ENCODE results near the gene HEPACAM. TPM values are rescaled to one million over a fixed set of nuclear protein-coding genes. Genes with fewer than 3 reads are reported as not detected.

HEPACAM gene
- total RNA-seq, 1 experiment from 2014 or later = not detected

DNA sequence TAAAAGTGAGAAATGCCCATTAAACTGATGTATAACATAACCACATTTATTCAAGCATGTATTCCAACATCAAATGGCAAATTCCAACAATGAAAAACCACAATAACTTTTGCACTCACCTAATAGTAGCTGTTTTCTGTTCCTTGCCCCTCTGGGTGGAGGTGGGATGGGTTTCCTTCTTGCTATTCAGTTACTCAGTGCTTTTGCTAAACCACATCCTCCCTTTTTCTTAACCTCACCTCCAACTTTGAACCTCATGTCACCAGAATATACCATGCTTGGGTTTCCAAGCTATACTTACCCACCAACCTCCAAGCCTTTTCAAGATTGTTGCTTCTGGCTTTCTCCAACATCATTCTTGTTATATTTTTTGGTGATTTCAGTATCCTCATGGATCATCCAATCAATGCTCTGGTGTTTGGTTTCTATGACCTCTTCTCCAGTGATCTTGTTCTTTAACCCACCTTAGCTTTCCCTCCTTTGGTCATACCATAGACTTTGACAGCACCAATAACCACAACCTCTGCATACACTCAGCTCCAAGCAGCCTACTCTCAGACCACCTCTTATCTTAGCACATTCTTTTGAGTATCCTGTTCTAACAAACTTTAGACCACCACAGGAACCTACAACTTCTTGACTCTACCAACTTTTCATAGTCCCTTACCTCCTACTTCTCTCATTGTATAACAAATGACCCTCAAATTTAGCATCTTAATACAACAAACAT, 14.9 kb upstream of the HEPACAM start:
- no peaks in the 10 kb centered on the region for H3K36me3 ChIP-seq (ENCODE audit: insufficient read depth, low read length)
- H3K9ac ChIP-seq (ENCODE audit: low read length) = no peak overlapping the region
- H3K4me1 ChIP-seq (ENCODE audit: low read length) = peaks cover 19% of the 10 kb centered on the region
- H3K4me3 ChIP-seq (ENCODE audit: low read length) = no peak overlapping the region
- no peaks in the 10 kb centered on the region for H3K27me3 ChIP-seq (ENCODE audit: low read length)
- H3K9me2 ChIP-seq (replicated peaks; ENCODE audit: insufficient read depth, low read length) = no peaks in the 10 kb centered on the region
- H3K9me3 ChIP-seq (ENCODE audit: low read length) = no peaks in the 10 kb centered on the region
- no peak overlapping the region for H2AFZ ChIP-seq (ENCODE audit: low read length)
- peaks cover 6% of the 10 kb centered on the region; the same call in 1 of the 2 replicates for H3K79me2 ChIP-seq (ENCODE audit: low read length)
- no peaks in the 10 kb centered on the region for H4K20me1 ChIP-seq (ENCODE audit: insufficient read depth, low read depth, low read length)
- no peak for DNase-seq
- H3K4me2 ChIP-seq (ENCODE audit: low read depth, low read length, poor library complexity, severe bottlenecking) = no peak overlapping the region
- no peak overlapping the region for H3K27ac ChIP-seq (ENCODE audit: low read length)

DNA sequence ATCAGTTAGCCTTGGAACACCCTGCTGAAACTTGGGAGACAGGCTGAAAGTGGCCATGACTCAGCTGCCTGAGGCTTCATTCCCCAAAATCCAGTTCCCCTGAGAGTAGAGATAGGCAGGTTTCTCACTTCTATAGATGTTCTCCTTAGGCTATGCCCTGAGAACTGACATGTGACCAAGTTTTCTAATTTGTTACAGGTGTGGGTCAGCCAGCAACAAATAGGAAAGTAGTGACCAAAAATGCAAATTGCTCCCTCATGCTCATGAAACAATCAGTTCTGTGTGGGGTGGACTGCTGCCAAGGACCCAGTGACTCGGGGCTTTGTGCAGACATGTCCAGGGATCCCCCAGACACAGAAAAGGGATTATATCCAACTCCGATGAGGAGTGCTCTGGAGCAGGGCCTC, 10.9 kb upstream of the HEPACAM start:
- Histone ChIP-seq H3K9me3 (ENCODE audit: low read length) (no peaks in the 10 kb centered on the region), H3K4me1 (ENCODE audit: low read length) (no peaks in the 10 kb centered on the region), H3K27me3 (ENCODE audit: low read length) (no peaks in the 10 kb centered on the region), H3K9me2 (replicated peaks; ENCODE audit: insufficient read depth, low read length) (no peaks in the 10 kb centered on the region), H2AFZ (ENCODE audit: low read length) (no peak overlapping the region), H3K9ac (ENCODE audit: low read length) (no peak overlapping the region), H3K79me2 (ENCODE audit: low read length) (no peaks in the 10 kb centered on the region), H3K36me3 (ENCODE audit: insufficient read depth, low read length) (no peaks in the 10 kb centered on the region), H3K4me2 (ENCODE audit: low read depth, low read length, poor library complexity, severe bottlenecking) (no peak overlapping the region), H3K4me3 (ENCODE audit: low read length) (no peak overlapping the region), H4K20me1 (ENCODE audit: insufficient read depth, low read depth, low read length) (no peaks in the 10 kb centered on the region), H3K27ac (ENCODE audit: low read length) (no peak overlapping the region)
- no peak for DNase-seq

DNA sequence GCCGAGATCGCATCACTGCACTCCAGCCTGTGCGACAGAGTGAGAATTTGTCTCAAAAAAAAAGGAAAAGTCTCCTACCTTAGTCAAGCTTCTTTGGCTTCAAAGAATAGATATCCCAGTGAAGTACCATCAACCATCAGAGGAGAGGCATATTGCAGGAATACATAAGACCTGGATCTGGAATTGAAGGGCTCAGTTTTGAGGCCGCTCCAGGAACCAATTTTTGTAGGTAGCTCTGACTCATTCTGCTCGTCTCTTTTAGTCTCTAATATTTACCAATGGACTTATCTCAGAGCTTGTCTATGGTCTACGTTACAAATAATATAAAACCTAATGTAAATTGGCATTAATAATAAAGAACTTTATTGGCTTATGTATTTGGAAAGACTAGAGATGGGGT, 10.0 kb upstream of the HEPACAM start:
- Histone ChIP-seq H2AFZ (ENCODE audit: low read length) (no peak overlapping the region), H3K9me2 (replicated peaks; ENCODE audit: insufficient read depth, low read length) (no peaks in the 10 kb centered on the region), H3K9me3 (ENCODE audit: low read length) (no peaks in the 10 kb centered on the region), H3K27ac (ENCODE audit: low read length) (no peak overlapping the region), H3K27me3 (ENCODE audit: low read length) (no peaks in the 10 kb centered on the region), H3K9ac (ENCODE audit: low read length) (no peak overlapping the region), H3K4me1 (ENCODE audit: low read length) (no peaks in the 10 kb centered on the region), H3K36me3 (ENCODE audit: insufficient read depth, low read length) (no peaks in the 10 kb centered on the region), H4K20me1 (ENCODE audit: insufficient read depth, low read depth, low read length) (no peaks in the 10 kb centered on the region), H3K79me2 (ENCODE audit: low read length) (no peaks in the 10 kb centered on the region), H3K4me2 (ENCODE audit: low read depth, low read length, poor library complexity, severe bottlenecking) (no peak overlapping the region), H3K4me3 (ENCODE audit: low read length) (no peak overlapping the region)
- no peak for DNase-seq

DNA sequence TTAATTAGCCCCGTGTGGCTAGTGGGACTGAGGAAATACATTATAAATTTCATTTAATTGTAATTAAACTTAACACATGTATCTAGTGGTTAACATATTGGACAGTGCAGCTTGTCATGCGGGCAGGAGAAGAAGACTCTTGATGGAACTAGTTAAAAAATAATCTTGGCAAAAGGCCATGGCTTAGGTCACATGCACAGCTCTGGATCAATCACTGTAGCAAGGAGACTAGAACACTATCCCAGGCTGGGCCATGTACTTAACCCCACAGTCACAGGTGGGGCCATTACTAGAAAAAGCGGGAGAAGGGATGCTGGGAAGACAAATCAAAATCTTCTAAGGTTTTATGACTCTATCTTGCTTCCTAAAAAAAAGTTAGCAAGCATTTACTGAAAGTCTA, 8.7 kb upstream of the HEPACAM start:
- DNase-seq = no peak

DNA sequence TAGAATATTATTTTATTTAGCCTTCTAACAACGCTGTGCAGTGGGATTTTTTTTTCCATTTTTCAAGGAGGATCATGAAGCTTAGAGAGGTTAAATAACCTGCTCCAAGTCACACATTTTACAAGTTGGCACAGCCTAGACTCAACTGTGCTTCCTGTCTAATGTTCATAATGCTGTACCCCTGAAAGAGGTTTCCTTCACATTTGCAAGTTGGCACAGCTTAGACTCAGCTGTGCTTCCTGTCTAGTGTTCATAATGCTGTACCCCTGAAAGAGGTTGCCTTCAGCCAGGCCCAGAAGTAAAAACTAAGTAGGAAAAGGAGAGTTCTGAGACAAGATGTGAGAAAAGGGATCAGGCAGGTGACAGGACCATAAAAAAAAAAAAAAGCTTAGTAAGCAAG, 7.9 kb upstream of the HEPACAM start:
- DNase-seq = no peak
- no peak overlapping the region for H3K4me3 ChIP-seq (ENCODE audit: low read length)
- H3K27me3 ChIP-seq (ENCODE audit: low read length) = no peaks in the 10 kb centered on the region
- H3K9me3 ChIP-seq (ENCODE audit: low read length) = no peaks in the 10 kb centered on the region
- H4K20me1 ChIP-seq (ENCODE audit: insufficient read depth, low read depth, low read length) = no peaks in the 10 kb centered on the region
- no peaks in the 10 kb centered on the region for H3K9me2 ChIP-seq (replicated peaks; ENCODE audit: insufficient read depth, low read length)
- H3K79me2 ChIP-seq (ENCODE audit: low read length) = no peaks in the 10 kb centered on the region
- no peak overlapping the region for H3K27ac ChIP-seq (ENCODE audit: low read length)
- no peaks in the 10 kb centered on the region for H3K4me1 ChIP-seq (ENCODE audit: low read length)
- no peaks in the 10 kb centered on the region for H3K36me3 ChIP-seq (ENCODE audit: insufficient read depth, low read length)
- H3K9ac ChIP-seq (ENCODE audit: low read length) = no peak overlapping the region
- no peak overlapping the region for H2AFZ ChIP-seq (ENCODE audit: low read length)
- H3K4me2 ChIP-seq (ENCODE audit: low read depth, low read length, poor library complexity, severe bottlenecking) = no peak overlapping the region

More for the DNA sequence above, 8.7 kb upstream of the HEPACAM start:
- H3K27me3 ChIP-seq (ENCODE audit: low read length) = no peaks in the 10 kb centered on the region
- no peaks in the 10 kb centered on the region for H4K20me1 ChIP-seq (ENCODE audit: insufficient read depth, low read depth, low read length)
- H3K4me1 ChIP-seq (ENCODE audit: low read length) = no peaks in the 10 kb centered on the region
- H3K27ac ChIP-seq (ENCODE audit: low read length) = no peak overlapping the region
- H2AFZ ChIP-seq (ENCODE audit: low read length) = no peak overlapping the region
- no peaks in the 10 kb centered on the region for H3K79me2 ChIP-seq (ENCODE audit: low read length)
- H3K9me3 ChIP-seq (ENCODE audit: low read length) = no peaks in the 10 kb centered on the region
- no peaks in the 10 kb centered on the region for H3K36me3 ChIP-seq (ENCODE audit: insufficient read depth, low read length)
- H3K9me2 ChIP-seq (replicated peaks; ENCODE audit: insufficient read depth, low read length) = no peaks in the 10 kb centered on the region
- H3K4me3 ChIP-seq (ENCODE audit: low read length) = no peak overlapping the region
- no peak overlapping the region for H3K4me2 ChIP-seq (ENCODE audit: low read depth, low read length, poor library complexity, severe bottlenecking)
- no peak overlapping the region for H3K9ac ChIP-seq (ENCODE audit: low read length)

DNA sequence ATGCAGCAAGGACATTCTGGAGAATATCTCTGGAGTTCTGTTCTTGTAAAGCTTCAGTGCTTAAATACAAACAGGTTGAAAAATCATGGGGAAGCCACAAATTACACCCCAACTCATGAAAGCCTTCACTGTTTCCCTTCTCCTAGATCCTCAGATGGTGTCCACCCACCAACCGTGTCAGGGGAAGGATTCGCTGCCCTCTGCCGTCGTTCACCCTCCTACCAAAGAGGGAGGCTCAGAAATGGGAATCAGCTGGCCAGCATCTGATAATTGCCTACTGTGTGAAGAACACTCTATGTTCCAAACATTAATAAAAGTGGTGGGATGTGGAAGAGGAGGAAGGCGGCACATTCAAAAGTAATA, 7.4 kb upstream of the HEPACAM start:
- Histone ChIP-seq H3K27me3 (ENCODE audit: low read length) (no peaks in the 10 kb centered on the region), H2AFZ (ENCODE audit: low read length) (no peak overlapping the region), H4K20me1 (ENCODE audit: insufficient read depth, low read depth, low read length) (no peaks in the 10 kb centered on the region), H3K9ac (ENCODE audit: low read length) (no peak overlapping the region), H3K36me3 (ENCODE audit: insufficient read depth, low read length) (no peaks in the 10 kb centered on the region), H3K27ac (ENCODE audit: low read length) (no peak overlapping the region), H3K9me2 (replicated peaks; ENCODE audit: insufficient read depth, low read length) (no peaks in the 10 kb centered on the region), H3K4me2 (ENCODE audit: low read depth, low read length, poor library complexity, severe bottlenecking) (no peak overlapping the region), H3K4me1 (ENCODE audit: low read length) (no peaks in the 10 kb centered on the region), H3K4me3 (ENCODE audit: low read length) (no peak overlapping the region), H3K79me2 (ENCODE audit: low read length) (no peaks in the 10 kb centered on the region), H3K9me3 (ENCODE audit: low read length) (no peaks in the 10 kb centered on the region)
- no peak for DNase-seq

DNA sequence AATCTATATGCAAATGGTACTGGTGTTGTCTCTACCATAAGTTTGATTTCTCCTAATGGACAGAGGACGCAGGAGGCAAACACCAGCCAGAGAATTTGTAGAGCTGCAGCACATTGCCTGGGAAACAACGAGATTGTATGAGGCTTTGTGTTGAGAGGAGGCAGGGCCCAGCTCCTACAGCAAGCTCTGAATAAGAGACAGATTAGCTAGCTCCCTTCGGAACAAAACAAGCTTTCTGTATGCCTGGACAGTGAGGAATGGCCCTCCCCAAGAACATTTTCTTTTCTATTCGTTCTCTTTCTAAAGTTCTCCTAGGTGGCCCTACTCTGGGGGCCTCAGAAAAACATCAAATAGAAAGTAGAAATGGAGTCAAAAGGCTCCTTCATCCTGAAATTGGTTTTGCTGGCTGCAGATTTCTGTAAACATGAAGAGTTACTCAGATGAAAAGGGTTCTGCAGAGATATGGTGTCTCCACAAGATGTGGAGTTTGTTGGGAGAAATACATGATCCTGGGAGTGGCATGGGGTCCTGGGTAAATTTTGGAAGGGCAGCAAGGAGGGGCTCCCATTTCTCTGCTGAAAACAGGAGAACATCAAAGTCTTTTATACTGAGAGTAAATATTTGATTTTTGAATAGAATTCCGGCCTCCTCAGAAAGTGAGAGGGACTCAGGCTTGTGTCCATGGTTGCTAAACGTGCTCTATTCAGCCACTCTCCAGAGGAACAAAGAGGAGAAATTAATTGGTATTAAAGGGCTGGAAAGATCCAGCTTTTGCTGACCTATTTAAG, 6.8 kb upstream of the HEPACAM start:
- H3K27ac ChIP-seq (ENCODE audit: low read length) = no peak overlapping the region
- H3K4me2 ChIP-seq (ENCODE audit: low read depth, low read length, poor library complexity, severe bottlenecking) = no peak overlapping the region
- no peak overlapping the region for H3K9ac ChIP-seq (ENCODE audit: low read length)
- no peaks in the 10 kb centered on the region for H3K79me2 ChIP-seq (ENCODE audit: low read length)
- DNase-seq = no peak
- no peak overlapping the region for H2AFZ ChIP-seq (ENCODE audit: low read length)
- no peaks in the 10 kb centered on the region for H3K9me3 ChIP-seq (ENCODE audit: low read length)
- no peaks in the 10 kb centered on the region for H3K4me1 ChIP-seq (ENCODE audit: low read length)
- no peaks in the 10 kb centered on the region for H3K9me2 ChIP-seq (replicated peaks; ENCODE audit: insufficient read depth, low read length)
- H4K20me1 ChIP-seq (ENCODE audit: insufficient read depth, low read depth, low read length) = no peaks in the 10 kb centered on the region
- H3K4me3 ChIP-seq (ENCODE audit: low read length) = no peak overlapping the region
- no peaks in the 10 kb centered on the region for H3K27me3 ChIP-seq (ENCODE audit: low read length)
- no peaks in the 10 kb centered on the region for H3K36me3 ChIP-seq (ENCODE audit: insufficient read depth, low read length)

DNA sequence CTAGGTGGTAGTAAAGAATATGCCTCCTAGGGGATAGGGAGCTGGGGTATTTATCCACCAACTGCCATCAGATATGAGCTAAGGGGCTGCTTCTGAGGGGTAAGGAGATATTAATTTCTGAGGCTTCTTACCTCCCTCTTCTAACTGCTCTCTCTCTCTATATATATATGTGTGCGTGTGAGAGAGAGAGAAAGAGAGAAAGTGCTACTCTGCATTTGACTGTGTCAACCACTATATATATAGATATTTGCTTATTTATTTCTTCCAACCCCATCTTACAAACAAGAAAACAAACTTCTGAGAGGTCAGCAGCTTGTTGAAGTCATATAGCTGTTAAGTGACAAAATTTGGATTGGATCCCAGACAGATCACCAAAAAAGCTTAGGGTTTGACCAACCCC, 5.9 kb upstream of the HEPACAM start:
- Histone ChIP-seq H3K4me1 (ENCODE audit: low read length) (no peaks in the 10 kb centered on the region), H3K9me3 (ENCODE audit: low read length) (no peaks in the 10 kb centered on the region), H3K27me3 (ENCODE audit: low read length) (no peaks in the 10 kb centered on the region), H3K4me3 (ENCODE audit: low read length) (no peak overlapping the region), H2AFZ (ENCODE audit: low read length) (no peak overlapping the region), H3K4me2 (ENCODE audit: low read depth, low read length, poor library complexity, severe bottlenecking) (no peak overlapping the region), H3K27ac (ENCODE audit: low read length) (no peak overlapping the region), H3K36me3 (ENCODE audit: insufficient read depth, low read length) (no peaks in the 10 kb centered on the region), H3K79me2 (ENCODE audit: low read length) (no peaks in the 10 kb centered on the region), H3K9me2 (replicated peaks; ENCODE audit: insufficient read depth, low read length) (no peaks in the 10 kb centered on the region), H3K9ac (ENCODE audit: low read length) (no peak overlapping the region), H4K20me1 (ENCODE audit: insufficient read depth, low read depth, low read length) (no peaks in the 10 kb centered on the region)
- no peak for DNase-seq
